Measurements from ENCODE around the gene PREP. TPM values are rescaled to one million over a fixed set of nuclear protein-coding genes. Genes with fewer than 3 reads are reported as not detected.

Gene PREP
- total RNA-seq, 1 experiment from 2014 or later, result 35.8 TPM

GRCh38 chr6:105319331-105319730 lies 83.6 kb downstream of the PREP start:
- Histone ChIP-seq H3K9me2 (ENCODE audit: insufficient read depth) (no peaks in the 10 kb centered on the region), H3K9me3 (ENCODE audit: insufficient read depth, low read depth) (no peaks in the 10 kb centered on the region), H3K4me2 (no peak overlapping the region), H3K36me3 (ENCODE audit: low read depth) (peaks cover 15% of the 10 kb centered on the region; the same call in 1 of the 2 replicates), H3K4me1 (replicated peaks; ENCODE audit: insufficient read depth) (no peaks in the 10 kb centered on the region), H3F3A (ENCODE audit: insufficient read depth, low read depth) (no peaks in the 10 kb centered on the region), H3K79me2 (ENCODE audit: low read depth) (no peaks in the 10 kb centered on the region), H3K27me3 (ENCODE audit: insufficient read depth, low read depth) (no peaks in the 10 kb centered on the region), H2AFZ (no peak overlapping the region), H4K20me1 (ENCODE audit: insufficient read depth) (no peaks in the 10 kb centered on the region), H3K27ac (no peak overlapping the region), H3K4me3 (no peak overlapping the region)
- TF ChIP-seq EZH2 (IDR thresholded peaks at IDR 0.05; ENCODE audit: low read depth) (no peak), CTCF (conservative IDR thresholded peaks at IDR 0.05) (no peak)
- POLR2A ChIA-PET (ENCODE audit: unreplicated experiment), result no interaction called here
- no peak for DNase-seq
- no TSS peak for BruUV-seq (replicated peaks)
- CTCF ChIA-PET, result no interaction called here
- intact Hi-C loops (cut with micrococcal nuclease; ENCODE audit: unreplicated experiment), result loop anchor here (5.0 kb wide), 1 partner anchor 103 kb away; no protein-coding TSS in a partner anchor

- Histone ChIP-seq H2AFZ (no peak overlapping the region), H4K20me1 (ENCODE audit: insufficient read depth) (no peaks in the 10 kb centered on the region), H3F3A (ENCODE audit: insufficient read depth, low read depth) (no peaks in the 10 kb centered on the region), H3K4me2 (no peak overlapping the region), H3K27ac (no peak overlapping the region), H3K36me3 (ENCODE audit: low read depth) (peaks cover 15% of the 10 kb centered on the region; the same call in 1 of the 2 replicates), H3K4me3 (no peak overlapping the region), H3K27me3 (ENCODE audit: insufficient read depth, low read depth) (no peaks in the 10 kb centered on the region), H3K9me3 (ENCODE audit: insufficient read depth, low read depth) (no peaks in the 10 kb centered on the region), H3K9me2 (ENCODE audit: insufficient read depth) (no peaks in the 10 kb centered on the region), H3K4me1 (replicated peaks; ENCODE audit: insufficient read depth) (no peaks in the 10 kb centered on the region), H3K79me2 (ENCODE audit: low read depth) (no peaks in the 10 kb centered on the region)
- CTCF ChIA-PET, result no interaction called here
- DNase-seq, result no peak
- POLR2A ChIA-PET (ENCODE audit: unreplicated experiment), result no interaction called here
- intact Hi-C loops (cut with micrococcal nuclease; ENCODE audit: unreplicated experiment), result loop anchor here (1.0 to 5.0 kb wide), 2 partner anchors 85 to 104 kb away; partner anchors contain the start of gene PREP
- TF ChIP-seq CTCF (conservative IDR thresholded peaks at IDR 0.05) (no peak), EZH2 (IDR thresholded peaks at IDR 0.05; ENCODE audit: low read depth) (no peak)
- no TSS peak for BruUV-seq (replicated peaks)
These were observed 84.2 kb downstream of the PREP start for GRCh38 chr6:105318660-105319059.

DNA sequence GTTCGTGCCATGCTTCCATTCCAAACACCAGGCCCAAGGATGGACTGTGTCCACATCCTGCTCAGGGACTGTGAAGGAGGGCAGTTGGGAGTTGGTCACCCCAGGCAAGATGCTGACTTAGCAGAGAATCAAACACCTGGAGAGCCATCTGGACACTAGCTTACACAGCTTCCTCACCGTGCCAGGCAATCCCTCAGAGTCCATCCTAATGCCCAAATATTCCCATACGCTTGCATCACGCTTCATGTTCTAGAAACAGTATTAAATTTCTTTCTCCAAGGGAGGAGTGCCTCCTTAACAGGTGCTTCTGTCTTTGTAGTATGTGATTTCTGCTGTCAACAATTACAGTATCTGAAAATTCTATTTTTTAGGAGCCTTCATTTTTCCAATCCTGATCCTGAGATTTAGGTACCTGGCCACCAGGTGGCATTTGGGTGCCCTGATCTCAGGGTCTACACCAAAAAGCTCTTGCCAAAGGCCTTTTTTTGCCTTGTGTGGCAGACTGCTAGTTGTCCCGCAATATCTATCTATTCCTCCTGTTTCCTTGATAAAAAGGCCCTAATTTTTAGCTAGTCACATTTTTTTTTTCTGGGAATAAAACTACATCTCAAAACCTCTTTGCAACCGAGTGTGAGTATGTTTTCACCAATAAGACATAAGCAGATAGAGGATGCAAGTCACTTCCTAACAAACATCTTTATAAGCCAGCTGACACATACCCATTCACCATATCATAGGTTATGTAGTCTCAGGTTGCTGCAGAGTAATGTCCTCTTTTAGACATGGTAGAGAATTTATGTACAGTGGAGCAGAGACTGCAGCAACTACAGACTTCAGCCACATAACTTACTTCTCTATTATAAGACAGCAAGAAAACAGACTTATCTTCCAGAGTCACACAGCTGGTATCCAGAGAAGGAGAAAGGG lies 85.0 kb downstream of the PREP start:
- H4K20me1 ChIP-seq (ENCODE audit: insufficient read depth), result no peaks in the 10 kb centered on the region
- no peaks in the 10 kb centered on the region for H3K27me3 ChIP-seq (ENCODE audit: insufficient read depth, low read depth)
- POLR2A ChIA-PET (ENCODE audit: unreplicated experiment), result interaction anchor here (0.5 to 0.7 kb wide), 3 partner anchors 9 to 1008 kb away, joined by 3 to 5 read pairs (median 4); no protein-coding TSS in a partner anchor
- CTCF ChIA-PET, result interaction anchor here (0.5 to 1.7 kb wide), 3 partner anchors 9 to 1198 kb away, joined by 4 read pairs; no protein-coding TSS in a partner anchor
- peaks cover 15% of the 10 kb centered on the region; the same call in 1 of the 2 replicates for H3K36me3 ChIP-seq (ENCODE audit: low read depth)
- H3K4me3 ChIP-seq, result no peak overlapping the region
- no peaks in the 10 kb centered on the region for H3K79me2 ChIP-seq (ENCODE audit: low read depth)
- no peak for TF ChIP-seq EZH2 (IDR thresholded peaks at IDR 0.05; ENCODE audit: low read depth)
- TF ChIP-seq CTCF (conservative IDR thresholded peaks at IDR 0.05), result peak; percentile 82
- H3K27ac ChIP-seq, result no peak overlapping the region
- H2AFZ ChIP-seq, result no peak overlapping the region
- peak; percentile 24 to 44 for DNase-seq
- H3K4me1 ChIP-seq (replicated peaks; ENCODE audit: insufficient read depth), result no peaks in the 10 kb centered on the region
- H3K4me2 ChIP-seq, result no peak overlapping the region
- intact Hi-C loops (cut with micrococcal nuclease; ENCODE audit: unreplicated experiment), result loop anchor here (1.0 to 5.0 kb wide), 2 partner anchors 85 to 104 kb away; partner anchors contain the start of gene PREP
- H3K9me2 ChIP-seq (ENCODE audit: insufficient read depth), result no peaks in the 10 kb centered on the region
- no TSS peak for BruUV-seq (replicated peaks)
- no peaks in the 10 kb centered on the region for H3K9me3 ChIP-seq (ENCODE audit: insufficient read depth, low read depth)
- no peaks in the 10 kb centered on the region for H3F3A ChIP-seq (ENCODE audit: insufficient read depth, low read depth)

Data from PC-9 (cell line).